ENCODE results near the gene MBD3L4.
A peak's percentile ranks its signal among the peaks of the same experiment; 100 is the strongest.

MBD3L4 gene

DNA sequence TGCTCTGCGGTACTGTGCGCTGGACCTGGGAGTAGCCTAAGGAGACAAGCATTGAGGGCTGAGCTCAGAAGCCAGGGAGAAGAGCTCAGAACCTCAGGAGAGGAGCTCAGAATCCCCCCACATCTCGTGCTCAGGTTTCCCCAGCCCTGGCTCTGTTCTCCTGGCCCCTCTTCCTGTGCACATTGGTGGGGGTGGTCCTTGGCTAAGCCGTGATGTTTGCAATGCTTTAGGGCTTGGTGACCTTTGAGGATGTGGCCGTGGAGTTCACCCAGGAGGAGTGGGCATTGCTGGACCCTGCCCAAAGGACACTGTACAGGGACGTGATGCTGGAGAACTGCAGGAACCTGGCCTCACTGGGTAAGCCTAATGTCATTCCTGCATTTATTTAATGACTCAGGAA is 36.2 kb upstream of the MBD3L4 start:
- Histone ChIP-seq H2AFZ (ENCODE audit: low read depth, low read length) (no peak overlapping the region), H3K4me3 (ENCODE audit: insufficient read depth in 1 of 2, low read depth in 1 of 2, low read length in 2 of 2) (no peak overlapping the region), H3K4ac (ENCODE audit: low read depth in 1 of 2, low read length in 2 of 2) (no peak overlapping the region), H3K18ac (ENCODE audit: low read depth in 1 of 2, low read length in 2 of 2) (no peak overlapping the region), H3K9ac (ENCODE audit: low read length) (no peak overlapping the region), H4K91ac (ENCODE audit: low read length) (no peak overlapping the region), H3K9me3 (ENCODE audit: control insufficient read depth, low read length) (peaks cover 88% of the 10 kb centered on the region), H2BK15ac (ENCODE audit: low read depth, poor library complexity, severe bottlenecking) (no peak overlapping the region), H2BK120ac (ENCODE audit: low read depth, low read length) (no peak overlapping the region), H3K4me1 (ENCODE audit: control insufficient read depth, insufficient read depth, low read depth, low read length) (no peaks in the 10 kb centered on the region), H2AK5ac (ENCODE audit: low read length, severe bottlenecking) (no peak overlapping the region), H3K36me3 (ENCODE audit: control insufficient read depth in 1 of 2, insufficient read depth in 2 of 2, low read depth in 1 of 2, low read length in 2 of 2) (peaks cover 81 to 90% of the 10 kb centered on the region in 2 experiments), H3K23ac (ENCODE audit: low read length in 2 of 2) (no peak overlapping the region), H3K14ac (ENCODE audit: low read length in 2 of 2) (no peak overlapping the region), H3K27ac (ENCODE audit: low read length, poor library complexity, severe bottlenecking) (no peak overlapping the region), H3K4me2 (ENCODE audit: low read length, poor library complexity, severe bottlenecking) (no peak overlapping the region), H2BK5ac (ENCODE audit: low read depth, low read length, poor library complexity, severe bottlenecking) (no peak overlapping the region), H2BK12ac (ENCODE audit: low read length in 2 of 2) (no peak overlapping the region), H3K79me1 (replicated peaks; ENCODE audit: low read length, poor library complexity, severe bottlenecking) (peaks cover 30% of the 10 kb centered on the region), H3K27me3 (ENCODE audit: control insufficient read depth in 1 of 2, insufficient read depth in 1 of 2, low read length in 2 of 2) (no peaks in the 10 kb centered on the region), H4K8ac (ENCODE audit: low read length) (no peak overlapping the region)
- DNase-seq: no peak
- WGBS: over 99% methylated on average over 6 of the region's 6 CpGs

DNA sequence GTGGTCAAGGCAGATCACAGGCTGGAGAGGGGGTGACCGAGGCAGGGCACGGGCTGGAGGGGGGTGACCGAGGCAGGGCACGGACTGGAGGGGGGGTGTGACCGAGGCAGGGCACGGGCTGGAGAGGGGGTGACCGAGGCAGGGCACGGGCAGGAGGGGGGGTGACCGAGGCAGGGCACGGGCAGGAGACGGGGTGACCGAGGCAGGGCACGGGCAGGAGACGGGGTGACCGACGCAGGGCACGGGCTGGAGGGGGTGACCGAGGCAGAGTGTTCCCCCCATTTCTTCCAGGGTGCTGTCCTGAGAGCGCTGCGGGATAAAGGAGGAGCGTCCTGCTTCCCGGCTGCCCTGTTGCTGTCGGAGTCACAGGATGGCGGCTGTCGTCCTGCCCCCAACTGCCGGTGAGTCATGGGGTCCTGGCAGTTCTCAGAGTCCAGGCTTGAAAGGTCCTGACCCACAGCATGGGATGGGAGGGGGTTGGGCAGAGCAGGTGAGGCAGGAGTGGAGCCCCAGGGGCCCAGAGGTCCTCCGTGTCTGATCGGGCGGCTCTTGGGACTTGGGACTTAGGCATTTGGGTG is 34.8 kb upstream of the MBD3L4 start:
- Histone ChIP-seq H3K4ac (ENCODE audit: low read depth in 1 of 2, low read length in 2 of 2) (no peak overlapping the region), H4K8ac (ENCODE audit: low read length) (no peak overlapping the region), H2BK120ac (ENCODE audit: low read depth, low read length) (no peak overlapping the region), H3K9me3 (ENCODE audit: control insufficient read depth, low read length) (peaks cover 78% of the 10 kb centered on the region), H3K27me3 (ENCODE audit: control insufficient read depth in 1 of 2, insufficient read depth in 1 of 2, low read length in 2 of 2) (no peaks in the 10 kb centered on the region), H3K4me3 (ENCODE audit: insufficient read depth in 1 of 2, low read depth in 1 of 2, low read length in 2 of 2) (no peak overlapping the region), H2BK15ac (ENCODE audit: low read depth, poor library complexity, severe bottlenecking) (no peak overlapping the region), H2BK5ac (ENCODE audit: low read depth, low read length, poor library complexity, severe bottlenecking) (no peak overlapping the region), H2BK12ac (ENCODE audit: low read length in 2 of 2) (no peak overlapping the region), H3K4me1 (ENCODE audit: control insufficient read depth, insufficient read depth, low read depth, low read length) (peaks cover 2% of the 10 kb centered on the region), H2AK5ac (ENCODE audit: low read length, severe bottlenecking) (no peak overlapping the region), H3K9ac (ENCODE audit: low read length) (no peak overlapping the region), H3K79me1 (replicated peaks; ENCODE audit: low read length, poor library complexity, severe bottlenecking) (peaks cover 34% of the 10 kb centered on the region), H3K27ac (ENCODE audit: low read length, poor library complexity, severe bottlenecking) (no peak overlapping the region), H4K91ac (ENCODE audit: low read length) (peak overlapping the region; percentile 39), H3K18ac (ENCODE audit: low read depth in 1 of 2, low read length in 2 of 2) (no peak overlapping the region), H2AFZ (ENCODE audit: low read depth, low read length) (no peak overlapping the region), H3K36me3 (ENCODE audit: control insufficient read depth in 1 of 2, insufficient read depth in 2 of 2, low read depth in 1 of 2, low read length in 2 of 2) (peaks cover 68 to 85% of the 10 kb centered on the region in 2 experiments), H3K14ac (ENCODE audit: low read length in 2 of 2) (no peak overlapping the region), H3K23ac (ENCODE audit: low read length in 2 of 2) (no peak overlapping the region), H3K4me2 (ENCODE audit: low read length, poor library complexity, severe bottlenecking) (no peak overlapping the region)
- 99% methylated on average over 28 of the region's 29 CpGs for WGBS
- no peak for DNase-seq

DNA sequence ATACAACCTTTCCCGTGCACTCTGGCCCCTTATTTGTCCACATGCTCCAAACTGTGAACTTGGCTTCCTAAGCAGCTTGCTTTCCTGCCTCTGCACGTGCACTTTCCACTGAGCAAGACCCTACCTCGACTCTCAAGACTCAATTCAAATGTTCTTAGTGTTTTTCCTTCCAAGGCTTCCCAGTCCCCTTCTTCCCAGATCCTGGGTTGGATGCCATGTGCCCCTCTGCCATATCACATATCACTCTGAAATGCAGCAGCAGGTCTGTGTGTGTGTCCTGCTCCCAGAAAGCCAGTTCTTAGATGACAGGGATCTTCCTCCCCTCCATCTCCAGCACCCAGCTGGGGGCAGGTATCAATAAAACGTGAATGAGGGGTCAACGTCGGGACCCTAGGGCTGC is 32.6 kb upstream of the MBD3L4 start:
- Histone ChIP-seq H2AFZ (ENCODE audit: low read depth, low read length) (no peak overlapping the region), H3K27me3 (ENCODE audit: control insufficient read depth in 1 of 2, insufficient read depth in 1 of 2, low read length in 2 of 2) (no peaks in the 10 kb centered on the region), H3K4me3 (ENCODE audit: insufficient read depth in 1 of 2, low read depth in 1 of 2, low read length in 2 of 2) (peak overlapping the region in 1 of 2 experiments; percentile 41), H2BK120ac (ENCODE audit: low read depth, low read length) (no peak overlapping the region), H3K4me1 (ENCODE audit: control insufficient read depth, insufficient read depth, low read depth, low read length) (peaks cover 2% of the 10 kb centered on the region), H2AK5ac (ENCODE audit: low read length, severe bottlenecking) (no peak overlapping the region), H3K9me3 (ENCODE audit: control insufficient read depth, low read length) (peaks cover 56% of the 10 kb centered on the region), H3K14ac (ENCODE audit: low read length in 2 of 2) (no peak overlapping the region), H3K79me1 (replicated peaks; ENCODE audit: low read length, poor library complexity, severe bottlenecking) (peaks cover 34% of the 10 kb centered on the region), H3K4me2 (ENCODE audit: low read length, poor library complexity, severe bottlenecking) (no peak overlapping the region), H4K91ac (ENCODE audit: low read length) (peak overlapping the region; percentile 39), H2BK12ac (ENCODE audit: low read length in 2 of 2) (no peak overlapping the region), H3K36me3 (ENCODE audit: control insufficient read depth in 1 of 2, insufficient read depth in 2 of 2, low read depth in 1 of 2, low read length in 2 of 2) (peaks cover 59 to 63% of the 10 kb centered on the region in 2 experiments), H3K18ac (ENCODE audit: low read depth in 1 of 2, low read length in 2 of 2) (no peak overlapping the region), H2BK15ac (ENCODE audit: low read depth, poor library complexity, severe bottlenecking) (no peak overlapping the region), H3K4ac (ENCODE audit: low read depth in 1 of 2, low read length in 2 of 2) (no peak overlapping the region), H3K23ac (ENCODE audit: low read length in 2 of 2) (no peak overlapping the region), H3K27ac (ENCODE audit: low read length, poor library complexity, severe bottlenecking) (no peak overlapping the region), H2BK5ac (ENCODE audit: low read depth, low read length, poor library complexity, severe bottlenecking) (no peak overlapping the region), H4K8ac (ENCODE audit: low read length) (peak overlapping the region; percentile 69), H3K9ac (ENCODE audit: low read length) (no peak overlapping the region)
- WGBS: 95% methylated on average over 6 of the region's 6 CpGs
- no peak for DNase-seq

- no peak overlapping the region for H2BK5ac ChIP-seq (ENCODE audit: low read depth, low read length, poor library complexity, severe bottlenecking)
- peaks cover 29% of the 10 kb centered on the region for H3K9me3 ChIP-seq (ENCODE audit: control insufficient read depth, low read length)
- no peak overlapping the region for H3K23ac ChIP-seq (ENCODE audit: low read length in 2 of 2)
- DNase-seq: no peak
- peaks cover 28% of the 10 kb centered on the region for H3K79me1 ChIP-seq (replicated peaks; ENCODE audit: low read length, poor library complexity, severe bottlenecking)
- no peak overlapping the region for H2BK12ac ChIP-seq (ENCODE audit: low read length in 2 of 2)
- peak overlapping the region; percentile 64 to 83 for H3K4ac ChIP-seq (ENCODE audit: low read depth in 1 of 2, low read length in 2 of 2)
- H2BK120ac ChIP-seq (ENCODE audit: low read depth, low read length): no peak overlapping the region
- H3K4me1 ChIP-seq (ENCODE audit: control insufficient read depth, insufficient read depth, low read depth, low read length): peaks cover 2% of the 10 kb centered on the region
- peak overlapping the region; percentile 90 to 95 for H3K4me3 ChIP-seq (ENCODE audit: insufficient read depth in 1 of 2, low read depth in 1 of 2, low read length in 2 of 2)
- H4K91ac ChIP-seq (ENCODE audit: low read length): peak overlapping the region; percentile 56
- H3K4me2 ChIP-seq (ENCODE audit: low read length, poor library complexity, severe bottlenecking): peak overlapping the region; percentile 73
- H3K18ac ChIP-seq (ENCODE audit: low read depth in 1 of 2, low read length in 2 of 2): peak overlapping the region; percentile 79 to 93
- H3K27ac ChIP-seq (ENCODE audit: low read length, poor library complexity, severe bottlenecking): peak overlapping the region; percentile 85
- H3K36me3 ChIP-seq (ENCODE audit: control insufficient read depth in 1 of 2, insufficient read depth in 2 of 2, low read depth in 1 of 2, low read length in 2 of 2): peaks cover 34 to 37% of the 10 kb centered on the region in 2 experiments
- peak overlapping the region; percentile 48 for H2BK15ac ChIP-seq (ENCODE audit: low read depth, poor library complexity, severe bottlenecking)
- H3K14ac ChIP-seq (ENCODE audit: low read length in 2 of 2): peak overlapping the region in 1 of 2 experiments; percentile 47
- peak overlapping the region; percentile 96 for H4K8ac ChIP-seq (ENCODE audit: low read length)
- peak overlapping the region; percentile 62 for H2AFZ ChIP-seq (ENCODE audit: low read depth, low read length)
- peak overlapping the region; percentile 94 for H3K9ac ChIP-seq (ENCODE audit: low read length)
- no peak overlapping the region for H2AK5ac ChIP-seq (ENCODE audit: low read length, severe bottlenecking)
- 0% methylated on average over 9 of the region's 12 CpGs for WGBS
- H3K27me3 ChIP-seq (ENCODE audit: control insufficient read depth in 1 of 2, insufficient read depth in 1 of 2, low read length in 2 of 2): no peaks in the 10 kb centered on the region
Measured at GRCh38 chr19:7069904-7070226, 29.9 kb upstream of the MBD3L4 start.
